ENCODE measurements around the gene APRT. TPM values are rescaled to one million over a fixed set of nuclear protein-coding genes. Genes with fewer than 3 reads are reported as not detected.

Gene APRT
- total and polyA plus RNA-seq, 9 of the 15 experiments (the other 6 are each of a cell fraction or from before 2014, with no cell fraction given), result 41.7 to 409 (median 146) TPM

DNA sequence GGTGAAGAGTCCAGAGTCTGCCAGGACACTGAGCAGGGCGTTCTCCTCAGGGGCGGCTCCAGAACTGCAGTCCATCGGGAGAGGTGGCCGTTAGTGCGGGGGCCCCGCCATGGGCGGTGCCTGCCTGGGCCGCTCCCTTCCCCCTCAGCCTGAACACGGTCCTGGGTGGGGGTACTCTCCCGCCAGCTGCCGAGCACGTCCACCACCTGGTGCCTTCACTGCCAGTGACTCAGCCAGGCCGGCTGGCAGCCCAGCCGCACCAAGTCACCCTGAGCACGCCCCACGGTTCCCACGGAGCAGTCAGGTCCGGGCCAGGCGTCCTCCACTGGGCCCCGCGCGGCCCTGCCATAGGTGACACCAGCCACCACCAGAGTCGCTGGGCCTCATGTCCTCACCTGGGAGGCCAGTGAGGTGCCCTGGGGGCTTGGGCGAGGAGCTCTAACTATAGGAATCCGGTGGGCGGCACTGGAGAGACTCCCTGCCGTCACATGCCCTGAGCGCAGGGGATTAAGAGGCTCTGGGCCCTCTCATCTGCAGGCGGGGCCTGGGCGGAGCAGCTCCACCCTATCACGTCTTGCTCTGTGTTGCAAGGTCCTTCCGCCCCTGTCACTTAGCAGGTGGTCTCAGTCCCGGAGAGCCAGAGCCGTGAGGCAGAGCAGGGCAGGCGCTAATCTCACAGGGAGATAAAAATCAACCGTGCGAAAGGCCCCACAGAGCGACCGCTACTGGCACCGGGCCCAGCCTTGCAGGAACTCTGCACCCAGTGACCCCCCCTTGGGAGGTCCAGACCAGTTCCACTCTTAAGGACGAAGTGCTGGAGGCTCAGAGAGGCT lies 41.1 kb downstream of the APRT start (continued):
- no peak for TF ChIP-seq NR2C2 (CRISPR knock-in tag; IDR thresholded peaks at IDR 0.05)
- peak; percentile 46; the same call in 1 of the 2 replicates for TF ChIP-seq NR2C2 (tag; IDR thresholded peaks at IDR 0.05)
- TF ChIP-seq, protein P1, sequence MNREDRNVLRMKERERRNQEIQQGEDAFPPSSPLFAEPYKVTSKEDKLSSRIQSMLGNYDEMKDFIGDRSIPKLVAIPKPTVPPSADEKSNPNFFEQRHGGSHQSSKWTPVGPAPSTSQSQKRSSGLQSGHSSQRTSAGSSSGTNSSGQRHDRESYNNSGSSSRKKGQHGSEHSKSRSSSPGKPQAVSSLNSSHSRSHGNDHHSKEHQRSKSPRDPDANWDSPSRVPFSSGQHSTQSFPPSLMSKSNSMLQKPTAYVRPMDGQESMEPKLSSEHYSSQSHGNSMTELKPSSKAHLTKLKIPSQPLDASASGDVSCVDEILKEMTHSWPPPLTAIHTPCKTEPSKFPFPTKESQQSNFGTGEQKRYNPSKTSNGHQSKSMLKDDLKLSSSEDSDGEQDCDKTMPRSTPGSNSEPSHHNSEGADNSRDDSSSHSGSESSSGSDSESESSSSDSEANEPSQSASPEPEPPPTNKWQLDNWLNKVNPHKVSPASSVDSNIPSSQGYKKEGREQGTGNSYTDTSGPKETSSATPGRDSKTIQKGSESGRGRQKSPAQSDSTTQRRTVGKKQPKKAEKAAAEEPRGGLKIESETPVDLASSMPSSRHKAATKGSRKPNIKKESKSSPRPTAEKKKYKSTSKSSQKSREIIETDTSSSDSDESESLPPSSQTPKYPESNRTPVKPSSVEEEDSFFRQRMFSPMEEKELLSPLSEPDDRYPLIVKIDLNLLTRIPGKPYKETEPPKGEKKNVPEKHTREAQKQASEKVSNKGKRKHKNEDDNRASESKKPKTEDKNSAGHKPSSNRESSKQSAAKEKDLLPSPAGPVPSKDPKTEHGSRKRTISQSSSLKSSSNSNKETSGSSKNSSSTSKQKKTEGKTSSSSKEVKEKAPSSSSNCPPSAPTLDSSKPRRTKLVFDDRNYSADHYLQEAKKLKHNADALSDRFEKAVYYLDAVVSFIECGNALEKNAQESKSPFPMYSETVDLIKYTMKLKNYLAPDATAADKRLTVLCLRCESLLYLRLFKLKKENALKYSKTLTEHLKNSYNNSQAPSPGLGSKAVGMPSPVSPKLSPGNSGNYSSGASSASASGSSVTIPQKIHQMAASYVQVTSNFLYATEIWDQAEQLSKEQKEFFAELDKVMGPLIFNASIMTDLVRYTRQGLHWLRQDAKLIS (CRISPR knock-in tag; IDR thresholded peaks at IDR 0.05), result no peak
- no peak for TF ChIP-seq SETDB1 (IDR thresholded peaks at IDR 0.05; ENCODE audit: low read length)
- no peak for TF ChIP-seq STAT5B (CRISPR knock-in tag; IDR thresholded peaks at IDR 0.05)
- TF ChIP-seq SAP30 (IDR thresholded peaks at IDR 0.05; ENCODE audit: borderline replicate concordance, insufficient read depth, low read depth, low read length, poor library complexity, severe bottlenecking), result peak; percentile 71
- peak; percentile 86 for TF ChIP-seq GATA2 (CRISPR knock-in tag; IDR thresholded peaks at IDR 0.05)
- peak; percentile 98 for TF ChIP-seq L3MBTL2 (IDR thresholded peaks at IDR 0.05)
- TF ChIP-seq ZNF12 (CRISPR knock-in tag; IDR thresholded peaks at IDR 0.05), result no peak
- no peak for TF ChIP-seq ZNF717 (CRISPR knock-in tag; IDR thresholded peaks at IDR 0.05)
- TF ChIP-seq, protein P2, sequence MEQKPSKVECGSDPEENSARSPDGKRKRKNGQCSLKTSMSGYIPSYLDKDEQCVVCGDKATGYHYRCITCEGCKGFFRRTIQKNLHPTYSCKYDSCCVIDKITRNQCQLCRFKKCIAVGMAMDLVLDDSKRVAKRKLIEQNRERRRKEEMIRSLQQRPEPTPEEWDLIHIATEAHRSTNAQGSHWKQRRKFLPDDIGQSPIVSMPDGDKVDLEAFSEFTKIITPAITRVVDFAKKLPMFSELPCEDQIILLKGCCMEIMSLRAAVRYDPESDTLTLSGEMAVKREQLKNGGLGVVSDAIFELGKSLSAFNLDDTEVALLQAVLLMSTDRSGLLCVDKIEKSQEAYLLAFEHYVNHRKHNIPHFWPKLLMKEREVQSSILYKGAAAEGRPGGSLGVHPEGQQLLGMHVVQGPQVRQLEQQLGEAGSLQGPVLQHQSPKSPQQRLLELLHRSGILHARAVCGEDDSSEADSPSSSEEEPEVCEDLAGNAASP (IDR thresholded peaks at IDR 0.05), result no peak
- peak; percentile 32; the same call in 1 of the 2 replicates for TF ChIP-seq PHF21A (IDR thresholded peaks at IDR 0.05; ENCODE audit: borderline replicate concordance, low read depth)
- TF ChIP-seq, protein P3, sequence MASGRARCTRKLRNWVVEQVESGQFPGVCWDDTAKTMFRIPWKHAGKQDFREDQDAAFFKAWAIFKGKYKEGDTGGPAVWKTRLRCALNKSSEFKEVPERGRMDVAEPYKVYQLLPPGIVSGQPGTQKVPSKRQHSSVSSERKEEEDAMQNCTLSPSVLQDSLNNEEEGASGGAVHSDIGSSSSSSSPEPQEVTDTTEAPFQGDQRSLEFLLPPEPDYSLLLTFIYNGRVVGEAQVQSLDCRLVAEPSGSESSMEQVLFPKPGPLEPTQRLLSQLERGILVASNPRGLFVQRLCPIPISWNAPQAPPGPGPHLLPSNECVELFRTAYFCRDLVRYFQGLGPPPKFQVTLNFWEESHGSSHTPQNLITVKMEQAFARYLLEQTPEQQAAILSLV (tag; IDR thresholded peaks at IDR 0.05), result 0 out of 2 replicates have a peak, but pooled peaks have one; percentile 53
- TF ChIP-seq SMC3 (conservative IDR thresholded peaks at IDR 0.05; ENCODE audit: insufficient read depth, low read depth, low read length), result no peak
- TF ChIP-seq, protein P4, sequence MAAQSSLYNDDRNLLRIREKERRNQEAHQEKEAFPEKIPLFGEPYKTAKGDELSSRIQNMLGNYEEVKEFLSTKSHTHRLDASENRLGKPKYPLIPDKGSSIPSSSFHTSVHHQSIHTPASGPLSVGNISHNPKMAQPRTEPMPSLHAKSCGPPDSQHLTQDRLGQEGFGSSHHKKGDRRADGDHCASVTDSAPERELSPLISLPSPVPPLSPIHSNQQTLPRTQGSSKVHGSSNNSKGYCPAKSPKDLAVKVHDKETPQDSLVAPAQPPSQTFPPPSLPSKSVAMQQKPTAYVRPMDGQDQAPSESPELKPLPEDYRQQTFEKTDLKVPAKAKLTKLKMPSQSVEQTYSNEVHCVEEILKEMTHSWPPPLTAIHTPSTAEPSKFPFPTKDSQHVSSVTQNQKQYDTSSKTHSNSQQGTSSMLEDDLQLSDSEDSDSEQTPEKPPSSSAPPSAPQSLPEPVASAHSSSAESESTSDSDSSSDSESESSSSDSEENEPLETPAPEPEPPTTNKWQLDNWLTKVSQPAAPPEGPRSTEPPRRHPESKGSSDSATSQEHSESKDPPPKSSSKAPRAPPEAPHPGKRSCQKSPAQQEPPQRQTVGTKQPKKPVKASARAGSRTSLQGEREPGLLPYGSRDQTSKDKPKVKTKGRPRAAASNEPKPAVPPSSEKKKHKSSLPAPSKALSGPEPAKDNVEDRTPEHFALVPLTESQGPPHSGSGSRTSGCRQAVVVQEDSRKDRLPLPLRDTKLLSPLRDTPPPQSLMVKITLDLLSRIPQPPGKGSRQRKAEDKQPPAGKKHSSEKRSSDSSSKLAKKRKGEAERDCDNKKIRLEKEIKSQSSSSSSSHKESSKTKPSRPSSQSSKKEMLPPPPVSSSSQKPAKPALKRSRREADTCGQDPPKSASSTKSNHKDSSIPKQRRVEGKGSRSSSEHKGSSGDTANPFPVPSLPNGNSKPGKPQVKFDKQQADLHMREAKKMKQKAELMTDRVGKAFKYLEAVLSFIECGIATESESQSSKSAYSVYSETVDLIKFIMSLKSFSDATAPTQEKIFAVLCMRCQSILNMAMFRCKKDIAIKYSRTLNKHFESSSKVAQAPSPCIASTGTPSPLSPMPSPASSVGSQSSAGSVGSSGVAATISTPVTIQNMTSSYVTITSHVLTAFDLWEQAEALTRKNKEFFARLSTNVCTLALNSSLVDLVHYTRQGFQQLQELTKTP (IDR thresholded peaks at IDR 0.05; ENCODE audit: low read depth in 1 of 2, partially characterized antibody in 2 of 2), result peak in 1 of 2 experiments; percentile 73
- no peak for TF ChIP-seq HNRNPLL (IDR thresholded peaks at IDR 0.05; ENCODE audit: low read depth, low read length, poor library complexity, severe bottlenecking)
- TF ChIP-seq WHSC1 (IDR thresholded peaks at IDR 0.05; ENCODE audit: low read length), result no peak
